ENCODE results near the gene CLEC20A. TPM values are rescaled to one million over a fixed set of nuclear protein-coding genes. Genes with fewer than 3 reads are reported as not detected.
A peak's percentile ranks its signal among the peaks of the same experiment; 100 is the strongest.

The CLEC20A gene
- total RNA-seq, 4 donors from 2014 or later: not detected

GRCh38 chr1:178502856-178503255 is 6.1 kb upstream of the CLEC20A start:
- WGBS: 94% methylated on average over 5 of the region's 5 CpGs
- Histone ChIP-seq H3K36me3 (no peaks in the 10 kb centered on the region), H3K4me1 (no peaks in the 10 kb centered on the region), H3K4me3 (no peak overlapping the region), H3K27me3 (no peaks in the 10 kb centered on the region), H3K27ac (replicated peaks in 1 of 4) (no peak overlapping the region), H3K9me3 (no peaks in the 10 kb centered on the region)
- TF ChIP-seq POLR2AphosphoS5 (IDR thresholded peaks at IDR 0.05) (no peak), EP300 (IDR thresholded peaks at IDR 0.05) (no peak), POLR2A (IDR thresholded peaks at IDR 0.05; ENCODE audit: low read depth) (no peak), CTCF (IDR thresholded peaks at IDR 0.05) (no peak)
- intact Hi-C loops (cut with DNase I): no loop called here
- DNase-seq (ENCODE audit: extremely low spot score): no peak

GRCh38 chr1:178502330-178502714 is 5.6 kb upstream of the CLEC20A start:
- H3K27me3 ChIP-seq: no peaks in the 10 kb centered on the region
- intact Hi-C loops (cut with DNase I): no loop called here
- WGBS: 93% methylated on average over 3 of the region's 3 CpGs
- H3K36me3 ChIP-seq: no peaks in the 10 kb centered on the region
- no peak for DNase-seq (ENCODE audit: extremely low spot score)
- H3K4me3 ChIP-seq: no peak overlapping the region
- H3K4me1 ChIP-seq: no peaks in the 10 kb centered on the region
- H3K27ac ChIP-seq (replicated peaks in 1 of 4): no peak overlapping the region
- TF ChIP-seq CTCF (IDR thresholded peaks at IDR 0.05) (no peak), POLR2AphosphoS5 (IDR thresholded peaks at IDR 0.05) (no peak)
- no peaks in the 10 kb centered on the region for H3K9me3 ChIP-seq

GRCh38 chr1:178501705-178502329 is 5.1 kb upstream of the CLEC20A start:
- Histone ChIP-seq H3K4me3 (no peak overlapping the region), H3K27me3 (no peaks in the 10 kb centered on the region), H3K27ac (replicated peaks in 1 of 4) (no peak overlapping the region), H3K36me3 (no peaks in the 10 kb centered on the region), H3K9me3 (no peaks in the 10 kb centered on the region), H3K4me1 (no peaks in the 10 kb centered on the region)
- intact Hi-C loops (cut with DNase I): loop anchor here (2.0 kb wide), 1 partner anchor 191 kb away; no protein-coding TSS in a partner anchor
- 27% methylated on average over 5 of the region's 5 CpGs for WGBS
- TF ChIP-seq POLR2AphosphoS5 (IDR thresholded peaks at IDR 0.05): no peak
- peak; percentile 71 to 93 (median 80) for TF ChIP-seq CTCF (IDR thresholded peaks at IDR 0.05)
- DNase-seq (ENCODE audit: extremely low spot score): no peak

- intact Hi-C loops (cut with DNase I): loop anchor here (2.0 kb wide), 1 partner anchor 190 kb away; no protein-coding TSS in a partner anchor
- Histone ChIP-seq H3K36me3 (no peaks in the 10 kb centered on the region), H3K27me3 (no peaks in the 10 kb centered on the region), H3K9me3 (no peaks in the 10 kb centered on the region), H3K4me1 (no peaks in the 10 kb centered on the region), H3K27ac (replicated peaks in 1 of 4) (no peak overlapping the region), H3K4me3 (no peak overlapping the region)
- DNase-seq (ENCODE audit: extremely low spot score): no peak
- TF ChIP-seq EP300 (IDR thresholded peaks at IDR 0.05) (no peak), CTCF (IDR thresholded peaks at IDR 0.05) (no peak), POLR2AphosphoS5 (IDR thresholded peaks at IDR 0.05) (no peak), POLR2A (IDR thresholded peaks at IDR 0.05; ENCODE audit: low read depth) (no peak)
- WGBS: 73% methylated on average over 4 of the region's 10 CpGs
Observed at GRCh38 chr1:178500936-178501554, 4.3 kb upstream of the CLEC20A start.
